ENCODE results near the gene PLA2G2C. TPM values are rescaled to one million over a fixed set of nuclear protein-coding genes. Genes with fewer than 3 reads are reported as not detected.

Gene PLA2G2C
- total and polyA plus RNA-seq, 2 of the 13 experiments (the other 11 are each of a cell fraction or from before 2014, with no cell fraction given): not detected

GRCh38 chr1:20233866-20234265 is 47.5 kb upstream of the PLA2G2C start:
- Histone ChIP-seq H3K79me2 (ENCODE audit: insufficient read depth, low read length) (no peaks in the 10 kb centered on the region), H3K4me2 (ENCODE audit: low read depth, low read length) (no peak overlapping the region), H3K36me3 (replicated peaks in 1 of 2; ENCODE audit: control insufficient read depth in 1 of 2, insufficient read depth in 2 of 2, low read length in 2 of 2) (no peaks in the 10 kb centered on the region), H3K27ac (ENCODE audit: extremely low read length, insufficient read depth, low read length) (no peak overlapping the region), H3K9ac (ENCODE audit: insufficient read depth, low read depth, low read length) (no peak overlapping the region), H4K20me1 (ENCODE audit: insufficient read depth, low read length) (no peaks in the 10 kb centered on the region), H3K27me3 (ENCODE audit: control insufficient read depth in 1 of 2, insufficient read depth in 2 of 2, low read length in 2 of 2) (peaks cover 0 to 35% of the 10 kb centered on the region in 2 experiments; a peak in 2 of 5 replicates), H3K9me3 (ENCODE audit: low read length) (no peaks in the 10 kb centered on the region), H3K4me1 (ENCODE audit: insufficient read depth, low read length) (no peaks in the 10 kb centered on the region), H2AFZ (ENCODE audit: low read length) (no peak overlapping the region), H3K4me3 (replicated peaks in 1 of 3; ENCODE audit: insufficient read depth in 1 of 3, low read depth in 2 of 3, low read length in 3 of 3) (no peak overlapping the region)
- intact Hi-C loops (cut with micrococcal nuclease; ENCODE audit: unreplicated experiment) (no loop called here), in situ Hi-C loops (cut with HindIII; ENCODE audit: extremely low pct_ligation_motif_present, low pct_unique_long_range_greater_than_20kb) (no loop called here)
- ATAC-seq: no peak
- BruUV-seq (replicated peaks): no TSS peak
- POLR2A ChIA-PET: no interaction called here
- CTCF ChIA-PET (ENCODE audit: low intra/inter-chr PET ratio, low total read pairs): interaction anchor here (1.2 kb wide), 1 partner anchor 260 kb away, joined by 3 read pairs; no protein-coding TSS in a partner anchor
- no peak for TF ChIP-seq HDAC1 (CRISPR knock-in tag; IDR thresholded peaks at IDR 0.05)
- 22% methylated on average over 6 of the region's 6 CpGs for WGBS (ENCODE audit: low lambda C conversion rate)
- FAIRE-seq: no peak
- DNase-seq (ENCODE audit: low spot score): no peak

DNA sequence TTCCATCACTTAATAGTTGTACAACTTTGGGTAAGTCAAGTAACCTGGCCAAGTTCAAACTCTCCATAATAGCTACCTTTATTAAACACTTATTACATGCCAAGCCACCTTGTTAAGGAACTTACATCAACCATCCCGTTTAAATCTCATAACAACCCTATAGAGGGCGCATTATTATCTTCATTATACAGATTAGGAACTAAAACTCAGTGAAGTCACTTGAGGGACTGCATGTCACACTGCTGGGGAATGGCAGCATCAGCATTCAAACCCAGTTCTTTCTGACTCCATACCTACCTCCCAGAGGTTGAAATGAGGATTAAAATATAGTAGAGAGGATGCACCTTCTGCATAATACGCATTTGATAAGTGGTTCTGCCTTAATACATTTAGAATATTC is 47.1 kb upstream of the PLA2G2C start:
- 17% methylated on average over 3 of the region's 3 CpGs for WGBS (ENCODE audit: low lambda C conversion rate)
- intact Hi-C loops (cut with micrococcal nuclease; ENCODE audit: unreplicated experiment) (no loop called here), in situ Hi-C loops (cut with HindIII; ENCODE audit: extremely low pct_ligation_motif_present, low pct_unique_long_range_greater_than_20kb) (no loop called here)
- H3K4me1 ChIP-seq (ENCODE audit: insufficient read depth, low read length): no peaks in the 10 kb centered on the region
- H3K9me3 ChIP-seq (ENCODE audit: low read length): no peaks in the 10 kb centered on the region
- BruUV-seq (replicated peaks): no TSS peak
- H3K79me2 ChIP-seq (ENCODE audit: insufficient read depth, low read length): no peaks in the 10 kb centered on the region
- H4K20me1 ChIP-seq (ENCODE audit: insufficient read depth, low read length): no peaks in the 10 kb centered on the region
- H3K27me3 ChIP-seq (ENCODE audit: control insufficient read depth in 1 of 2, insufficient read depth in 2 of 2, low read length in 2 of 2): peaks cover 2 to 39% of the 10 kb centered on the region in 2 experiments; a peak in 2 of 5 replicates
- FAIRE-seq (no peak), ATAC-seq (no peak), DNase-seq (ENCODE audit: low spot score) (peak; percentile 11)
- H3K9ac ChIP-seq (ENCODE audit: insufficient read depth, low read depth, low read length): no peak overlapping the region
- ChIA-PET CTCF (ENCODE audit: low intra/inter-chr PET ratio, low total read pairs) (interaction anchor here (1.2 kb wide), 1 partner anchor 261 kb away, joined by 3 read pairs; no protein-coding TSS in a partner anchor), POLR2A (no interaction called here)
- no peak overlapping the region for H3K4me3 ChIP-seq (replicated peaks in 1 of 3; ENCODE audit: insufficient read depth in 1 of 3, low read depth in 2 of 3, low read length in 3 of 3)
- H3K27ac ChIP-seq (ENCODE audit: extremely low read length, insufficient read depth, low read length): no peak overlapping the region
- no peak overlapping the region for H3K4me2 ChIP-seq (ENCODE audit: low read depth, low read length)
- H3K36me3 ChIP-seq (replicated peaks in 1 of 2; ENCODE audit: control insufficient read depth in 1 of 2, insufficient read depth in 2 of 2, low read length in 2 of 2): no peaks in the 10 kb centered on the region
- H2AFZ ChIP-seq (ENCODE audit: low read length): no peak overlapping the region
- TF ChIP-seq ZNF367 (CRISPR knock-in tag; IDR thresholded peaks at IDR 0.05; ENCODE audit: borderline replicate concordance) (no peak), FOXC1 (CRISPR knock-in tag; IDR thresholded peaks at IDR 0.05; ENCODE audit: borderline replicate concordance) (no peak), MIXL1 (CRISPR knock-in tag; IDR thresholded peaks at IDR 0.05) (no peak), ZNF788 (CRISPR knock-in tag; IDR thresholded peaks at IDR 0.05; ENCODE audit: borderline replicate concordance) (no peak), JARID2 (CRISPR knock-in tag; IDR thresholded peaks at IDR 0.05; ENCODE audit: insufficient replicate concordance) (no peak), JUNB (CRISPR knock-in tag; IDR thresholded peaks at IDR 0.05; ENCODE audit: borderline replicate concordance) (no peak), ATF6 (CRISPR knock-in tag; conservative IDR thresholded peaks at IDR 0.05) (no peak), SMC3 (IDR thresholded peaks at IDR 0.05; ENCODE audit: low read length) (peak; percentile 8; the same call in 1 of the 2 replicates), TFE3 (CRISPR knock-in tag; IDR thresholded peaks at IDR 0.05) (no peak)
- TF ChIP-seq, protein P1, sequence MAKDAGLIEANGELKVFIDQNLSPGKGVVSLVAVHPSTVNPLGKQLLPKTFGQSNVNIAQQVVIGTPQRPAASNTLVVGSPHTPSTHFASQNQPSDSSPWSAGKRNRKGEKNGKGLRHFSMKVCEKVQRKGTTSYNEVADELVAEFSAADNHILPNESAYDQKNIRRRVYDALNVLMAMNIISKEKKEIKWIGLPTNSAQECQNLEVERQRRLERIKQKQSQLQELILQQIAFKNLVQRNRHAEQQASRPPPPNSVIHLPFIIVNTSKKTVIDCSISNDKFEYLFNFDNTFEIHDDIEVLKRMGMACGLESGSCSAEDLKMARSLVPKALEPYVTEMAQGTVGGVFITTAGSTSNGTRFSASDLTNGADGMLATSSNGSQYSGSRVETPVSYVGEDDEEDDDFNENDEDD (CRISPR knock-in tag; IDR thresholded peaks at IDR 0.05; ENCODE audit: borderline replicate concordance): no peak
- TF ChIP-seq, protein P2, sequence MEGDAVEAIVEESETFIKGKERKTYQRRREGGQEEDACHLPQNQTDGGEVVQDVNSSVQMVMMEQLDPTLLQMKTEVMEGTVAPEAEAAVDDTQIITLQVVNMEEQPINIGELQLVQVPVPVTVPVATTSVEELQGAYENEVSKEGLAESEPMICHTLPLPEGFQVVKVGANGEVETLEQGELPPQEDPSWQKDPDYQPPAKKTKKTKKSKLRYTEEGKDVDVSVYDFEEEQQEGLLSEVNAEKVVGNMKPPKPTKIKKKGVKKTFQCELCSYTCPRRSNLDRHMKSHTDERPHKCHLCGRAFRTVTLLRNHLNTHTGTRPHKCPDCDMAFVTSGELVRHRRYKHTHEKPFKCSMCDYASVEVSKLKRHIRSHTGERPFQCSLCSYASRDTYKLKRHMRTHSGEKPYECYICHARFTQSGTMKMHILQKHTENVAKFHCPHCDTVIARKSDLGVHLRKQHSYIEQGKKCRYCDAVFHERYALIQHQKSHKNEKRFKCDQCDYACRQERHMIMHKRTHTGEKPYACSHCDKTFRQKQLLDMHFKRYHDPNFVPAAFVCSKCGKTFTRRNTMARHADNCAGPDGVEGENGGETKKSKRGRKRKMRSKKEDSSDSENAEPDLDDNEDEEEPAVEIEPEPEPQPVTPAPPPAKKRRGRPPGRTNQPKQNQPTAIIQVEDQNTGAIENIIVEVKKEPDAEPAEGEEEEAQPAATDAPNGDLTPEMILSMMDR (CRISPR knock-in tag; IDR thresholded peaks at IDR 0.05): peak; percentile 28; the same call in 1 of the 2 replicates

Data from HepG2 (cell line).